ENCODE measurements around the gene APIP.
"Not testable (repeated sequence)": the region's sequence is repeated elsewhere in the genome, so short reads cannot be mapped to it uniquely, and the experiment has no call there.

Gene APIP

DNA sequence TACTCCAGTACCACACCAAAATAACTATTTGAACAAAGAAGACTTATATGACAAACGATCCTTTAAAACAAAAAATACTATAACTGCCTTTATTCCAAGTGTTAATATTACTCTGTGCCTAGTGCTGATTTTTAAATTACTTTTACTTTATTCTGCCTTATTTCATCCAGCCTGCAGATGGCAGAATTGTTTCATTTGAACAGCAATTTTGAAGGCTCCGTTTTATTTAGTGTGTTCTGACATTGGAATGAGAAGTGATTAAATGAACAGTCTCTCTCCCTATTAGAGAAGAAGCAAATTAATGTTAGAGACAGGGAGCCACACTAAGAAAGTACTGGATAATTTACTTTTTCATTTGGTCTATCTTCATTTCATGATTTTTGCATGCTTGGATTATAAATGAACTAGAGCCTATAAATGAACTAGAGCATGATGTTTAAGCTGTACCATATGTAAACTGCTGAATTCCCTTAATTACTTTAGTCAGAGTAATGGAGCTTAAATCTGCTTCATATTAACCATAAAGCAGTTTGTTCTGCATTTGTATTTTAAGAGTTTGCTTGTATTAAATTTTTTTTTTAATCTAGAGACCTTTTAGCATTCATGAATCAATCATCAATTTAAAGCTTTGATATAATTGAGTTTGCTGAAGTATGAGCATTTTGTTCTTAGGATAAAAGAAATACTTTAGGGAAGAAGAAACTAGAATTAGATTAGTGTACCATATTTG lies 10.1 kb upstream of the APIP start:
- no peak for DNase-seq

DNA sequence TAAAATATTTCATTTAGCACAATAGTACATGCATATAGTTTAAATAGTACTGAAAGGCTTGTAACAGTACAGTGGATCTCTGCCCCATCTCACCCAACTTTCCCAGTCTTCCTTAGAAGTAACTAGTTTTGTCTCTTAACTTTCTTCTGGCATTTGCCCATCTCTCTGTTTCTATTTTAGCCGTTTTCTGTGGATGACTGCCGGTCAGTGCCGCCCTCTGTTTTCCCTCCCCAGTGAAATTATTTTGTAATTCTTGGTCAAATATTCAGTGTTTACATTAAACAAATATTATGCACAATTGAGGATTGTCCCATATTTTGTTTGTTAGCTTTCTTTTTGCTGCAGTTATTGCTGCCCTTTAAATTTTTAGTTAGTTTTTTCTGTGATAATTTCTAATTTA lies 8.5 kb upstream of the APIP start:
- DNase-seq, result no peak

DNA sequence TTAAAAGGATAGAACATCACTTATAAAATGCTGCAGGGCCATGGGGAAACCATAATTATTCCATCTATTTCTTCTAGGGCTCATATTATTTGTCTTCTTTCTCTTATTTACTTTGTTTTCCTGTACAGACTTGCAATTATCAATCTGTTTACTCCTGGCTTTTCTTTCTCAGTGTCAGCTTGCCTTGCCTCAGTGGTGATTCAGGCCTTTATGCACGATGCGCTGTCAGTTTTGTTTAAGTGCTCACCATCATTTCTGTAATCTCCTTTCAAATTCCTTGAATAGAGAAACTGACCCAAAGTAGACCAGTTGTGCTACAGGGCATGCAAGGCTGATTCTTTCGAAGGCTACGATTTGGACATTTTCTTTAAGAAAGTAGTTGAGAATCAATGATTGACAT lies 5.0 kb upstream of the APIP start:
- no peak for DNase-seq

DNA sequence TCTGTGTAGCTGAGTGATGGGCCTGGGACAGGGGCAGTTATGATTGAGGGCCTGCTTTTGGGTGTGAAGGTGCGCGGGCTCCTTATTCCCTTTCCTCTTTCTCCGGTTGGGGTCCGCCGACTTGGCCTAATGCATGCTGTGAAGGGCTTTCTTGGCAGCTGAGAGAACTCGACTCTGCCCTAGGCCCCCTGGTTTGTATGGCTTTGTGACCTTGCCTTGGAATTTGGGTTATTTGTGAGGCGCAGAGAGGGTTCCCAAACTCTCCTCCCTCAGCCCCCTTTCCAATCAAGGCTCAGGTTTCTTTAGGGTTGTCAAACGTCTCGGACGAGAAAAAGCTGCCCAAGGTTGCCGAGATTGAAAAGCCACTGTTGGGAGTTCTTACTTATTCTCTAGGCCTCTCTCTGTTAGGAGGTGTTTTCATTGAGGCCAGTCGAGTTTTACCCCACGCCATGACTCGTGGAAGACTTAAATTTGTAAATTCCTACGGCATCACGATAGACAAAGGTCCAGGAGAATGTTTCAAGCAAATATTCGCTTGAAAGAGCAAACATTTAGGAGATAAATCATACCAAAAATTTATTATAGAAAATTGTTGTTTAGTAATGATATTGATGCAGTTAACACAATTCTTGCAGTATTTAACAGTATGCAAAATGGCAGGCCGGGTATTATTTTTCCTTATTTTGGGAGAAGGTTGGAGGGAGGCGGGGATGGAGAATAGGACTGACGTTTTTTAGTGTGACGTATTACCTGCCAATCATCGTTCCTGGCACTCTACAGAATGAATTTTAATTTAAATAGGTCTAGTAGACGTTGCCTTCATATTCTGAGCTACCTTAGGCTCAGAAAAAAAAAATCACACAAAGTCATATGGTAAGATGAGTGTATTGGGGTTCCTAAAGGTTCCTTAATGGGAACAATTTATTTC lies 928 bp upstream of the APIP start:
- no peak for DNase-seq

DNA sequence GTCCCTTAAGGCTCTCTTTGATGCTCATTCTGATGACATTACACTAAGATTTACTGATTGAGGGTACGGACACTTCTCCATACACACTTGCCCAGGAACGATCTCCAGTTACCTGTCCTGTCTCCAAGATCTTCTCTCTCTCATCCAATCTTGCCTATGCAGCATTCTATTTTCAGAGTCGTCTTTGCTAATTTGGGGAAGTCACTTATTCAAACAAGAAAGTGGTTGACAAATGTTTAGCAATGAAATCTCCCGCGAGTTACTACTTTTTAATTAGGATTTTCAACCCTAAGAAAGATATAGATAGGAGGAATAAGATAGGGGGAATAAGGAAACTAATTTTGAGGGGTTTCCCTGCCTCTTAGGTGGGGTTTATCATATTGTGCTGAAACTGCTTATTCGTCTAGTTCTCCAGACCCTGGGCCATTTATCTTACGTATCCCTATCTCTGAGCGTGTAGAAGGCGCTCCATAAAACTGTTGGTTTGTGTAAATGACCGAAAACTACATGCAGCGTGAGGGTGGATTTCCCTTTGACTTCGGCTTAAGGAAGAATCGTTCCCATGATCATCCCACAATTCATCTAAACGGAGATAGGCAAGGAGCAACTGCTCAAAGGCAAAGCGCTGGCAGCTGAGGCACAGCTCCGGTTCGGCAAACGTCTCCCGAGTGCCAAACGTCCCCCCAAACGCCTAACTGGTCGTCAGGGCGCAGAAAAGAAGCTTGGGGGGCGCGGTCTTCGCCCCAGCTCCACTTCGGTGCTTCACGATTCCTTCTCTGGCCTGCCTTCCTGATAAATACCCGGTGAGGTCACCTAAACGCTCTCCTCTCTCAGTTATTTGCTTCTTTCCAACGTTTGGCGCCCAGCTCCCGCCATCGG lies 804 bp downstream of the APIP start:
- DNase-seq, result no peak

DNA sequence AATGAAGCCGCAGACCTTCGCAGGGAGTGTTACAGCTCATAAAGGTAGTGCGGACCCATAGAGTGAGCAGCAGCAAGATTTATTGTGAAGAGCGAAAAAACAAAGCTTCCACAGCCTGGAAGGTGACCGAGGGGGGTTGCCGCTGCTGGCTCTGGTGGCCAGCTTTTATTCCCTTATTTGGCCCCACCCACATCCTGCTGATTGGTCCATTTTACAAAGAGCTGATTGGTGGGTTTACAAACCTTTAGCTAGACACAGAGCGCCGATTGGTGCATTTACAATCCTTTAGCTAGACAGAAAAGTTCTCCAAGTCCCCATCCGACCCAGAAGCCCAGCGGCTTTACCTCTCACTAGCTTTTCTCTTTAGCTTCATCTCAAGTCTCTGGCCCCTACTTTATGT lies 2.6 kb downstream of the APIP start:
- not testable (repeated sequence) for DNase-seq

DNA sequence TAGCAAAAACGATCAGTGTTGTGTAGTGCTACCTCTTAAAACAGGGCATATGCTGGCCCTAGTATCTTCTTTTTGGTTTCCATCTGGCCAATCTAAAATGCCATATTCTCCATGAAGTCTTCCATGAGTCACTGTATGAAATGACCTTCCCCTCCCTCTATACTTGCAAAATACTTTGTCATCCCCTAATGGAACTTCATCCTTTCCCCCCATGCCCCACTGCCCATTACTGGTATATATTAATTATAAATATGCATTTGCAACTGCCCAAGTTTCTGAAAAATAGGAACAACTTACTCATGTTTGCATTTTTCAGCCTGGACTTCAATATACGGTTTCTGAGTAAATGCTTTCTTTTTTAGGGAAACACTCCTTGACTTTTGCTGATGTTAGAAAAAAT lies 4.5 kb downstream of the APIP start:
- no peak for DNase-seq

DNA sequence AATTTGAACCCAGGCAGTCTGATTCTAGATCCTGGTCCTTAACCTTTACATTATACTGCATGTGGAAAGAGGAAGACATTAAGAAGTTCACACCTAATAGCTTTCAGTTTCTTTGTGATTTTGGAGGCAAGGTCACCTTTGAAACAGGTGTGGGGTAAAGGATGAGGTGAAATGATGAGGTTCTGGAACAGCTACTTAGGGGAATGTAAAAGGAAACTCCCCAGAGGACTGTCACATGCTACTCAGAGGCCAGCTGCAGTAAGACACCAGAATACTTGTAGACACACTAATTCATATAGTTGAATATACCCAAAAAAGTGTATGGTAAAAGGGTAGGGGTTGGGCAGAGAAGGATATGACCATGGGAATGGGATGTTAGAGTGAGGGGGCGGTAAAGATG lies 5.4 kb downstream of the APIP start:
- DNase-seq, result no peak

DNA sequence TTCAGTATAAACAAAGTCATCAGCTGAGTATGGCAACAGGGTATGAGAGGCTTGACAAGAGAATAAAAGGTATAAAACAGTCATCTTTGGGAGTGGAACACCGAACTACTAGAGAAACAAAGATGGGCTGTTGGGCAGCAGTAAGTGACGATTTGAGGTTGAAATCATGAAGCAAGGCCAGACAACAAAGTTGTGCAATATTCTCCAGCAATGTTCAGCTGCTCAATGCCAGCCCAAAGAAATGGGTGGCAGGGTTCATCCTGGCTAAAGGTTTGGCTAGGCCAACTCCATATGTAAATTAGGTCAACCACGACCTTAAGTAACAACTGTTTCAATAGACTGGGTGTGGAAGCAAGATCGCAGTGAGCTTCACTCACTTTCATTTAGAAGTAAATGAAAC lies 6.2 kb downstream of the APIP start:
- DNase-seq, result no peak

DNA sequence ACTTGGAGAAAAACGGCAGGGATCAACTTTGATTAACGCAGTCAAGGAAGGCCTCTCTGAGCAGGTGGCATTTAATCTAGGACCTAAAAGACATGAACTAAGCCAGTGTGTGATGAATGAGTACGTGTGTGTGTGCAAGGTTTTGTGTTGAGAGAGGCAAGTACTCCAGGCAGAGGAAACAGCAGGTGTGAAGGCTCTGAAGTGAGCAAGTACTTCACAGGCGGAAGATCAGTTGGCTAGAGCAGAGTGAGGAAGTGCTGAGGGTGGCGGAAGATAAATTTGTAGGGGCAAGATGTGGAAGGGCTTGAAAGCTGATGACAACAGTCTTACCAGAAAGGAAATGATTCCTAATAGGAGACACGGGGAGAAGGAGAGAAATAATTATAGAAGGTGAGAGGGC lies 6.8 kb downstream of the APIP start:
- DNase-seq, result no peak

DNA sequence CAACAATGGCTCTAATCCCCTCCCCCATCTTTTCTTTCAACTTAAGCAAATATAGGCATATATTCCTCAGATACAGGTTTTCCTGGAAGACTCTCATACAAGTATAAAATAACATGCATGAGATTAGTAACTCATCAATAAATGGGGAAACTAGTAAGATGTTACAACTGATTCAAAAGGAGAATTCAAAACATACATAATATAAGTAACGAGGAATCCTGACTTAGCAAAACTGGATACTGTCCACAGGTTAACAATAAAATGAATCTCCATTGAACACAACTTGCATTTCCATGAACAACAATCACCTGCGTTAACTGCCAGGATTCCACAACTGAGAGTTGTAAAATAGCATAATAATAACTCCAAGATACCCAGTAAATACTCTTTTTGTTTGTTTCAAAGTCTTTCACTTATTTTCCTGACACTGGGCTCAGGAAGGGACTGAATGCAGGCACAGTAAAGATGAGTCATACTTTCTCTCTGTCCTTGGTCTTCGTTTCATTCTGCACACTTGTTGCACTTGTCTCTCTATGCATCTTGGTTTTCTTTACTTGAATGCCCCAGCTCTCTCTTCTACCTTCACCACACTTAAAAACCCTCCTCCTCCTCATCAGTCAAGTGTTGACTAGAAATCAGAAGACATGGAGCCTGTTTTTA lies 8.1 kb downstream of the APIP start:
- DNase-seq, result no peak

DNA sequence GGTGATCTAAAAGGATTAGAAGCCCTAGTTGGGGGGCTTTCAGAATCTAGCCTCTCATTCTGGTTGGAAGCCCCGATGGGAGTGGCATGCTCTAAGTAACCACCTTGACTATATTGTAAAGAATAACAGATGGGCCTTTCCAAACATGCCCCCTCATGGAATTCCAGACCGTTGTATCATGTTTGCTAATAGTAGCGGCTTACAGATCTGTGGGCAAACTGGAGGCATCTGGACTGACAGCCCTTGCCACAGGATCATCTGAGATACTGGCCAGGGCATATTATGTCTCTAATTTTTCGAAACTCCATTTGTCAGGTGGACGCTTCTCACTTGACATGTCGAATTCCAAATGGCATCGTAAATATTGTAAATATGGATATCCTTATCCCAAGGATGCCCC lies 10.5 kb downstream of the APIP start:
- DNase-seq, result no peak

DNA sequence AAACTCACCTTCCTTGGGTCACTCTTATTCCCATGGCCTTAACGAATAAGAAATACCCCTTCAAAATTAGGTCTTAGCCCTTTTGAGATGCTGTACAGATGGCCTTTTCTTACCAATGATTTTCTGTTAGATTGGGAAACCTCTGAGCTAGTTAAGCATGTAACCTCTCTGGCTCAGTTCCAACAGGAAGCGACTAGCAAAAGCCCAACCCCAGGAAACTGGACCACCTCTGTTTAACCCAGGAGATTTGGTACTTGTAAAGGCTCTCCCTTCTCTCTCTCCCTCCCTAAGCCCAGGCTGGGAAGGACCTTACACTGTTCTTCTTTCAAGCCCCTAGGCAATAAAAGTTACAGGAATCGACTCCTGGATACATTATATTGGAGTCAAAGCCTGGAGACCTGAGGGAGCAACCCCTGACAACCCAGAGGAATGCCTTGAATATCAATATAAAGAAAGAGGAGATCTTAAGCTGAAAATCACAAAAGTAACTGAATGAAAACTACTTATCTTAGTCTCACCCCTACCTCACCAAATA lies 11.7 kb downstream of the APIP start:
- DNase-seq, result no peak

DNA sequence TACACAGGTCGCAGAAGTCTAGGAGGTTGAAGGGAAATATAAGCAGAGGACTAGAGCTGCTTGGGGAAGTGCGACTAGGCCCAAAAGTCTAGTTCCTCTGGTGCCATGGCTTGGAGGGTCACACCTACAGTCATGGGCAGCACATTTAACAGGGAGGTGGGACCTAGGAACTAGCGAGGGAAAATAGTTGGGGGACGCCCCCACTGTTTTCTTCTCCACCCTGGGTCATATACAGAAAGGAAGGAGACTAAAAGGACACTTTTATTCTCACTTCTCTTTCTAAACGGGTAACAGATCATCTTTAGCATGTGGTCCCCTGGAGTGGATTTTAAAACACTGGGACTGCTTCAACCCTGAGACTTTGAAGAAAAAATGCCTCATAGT lies 16.6 kb downstream of the APIP start:
- DNase-seq, result no peak

DNA sequence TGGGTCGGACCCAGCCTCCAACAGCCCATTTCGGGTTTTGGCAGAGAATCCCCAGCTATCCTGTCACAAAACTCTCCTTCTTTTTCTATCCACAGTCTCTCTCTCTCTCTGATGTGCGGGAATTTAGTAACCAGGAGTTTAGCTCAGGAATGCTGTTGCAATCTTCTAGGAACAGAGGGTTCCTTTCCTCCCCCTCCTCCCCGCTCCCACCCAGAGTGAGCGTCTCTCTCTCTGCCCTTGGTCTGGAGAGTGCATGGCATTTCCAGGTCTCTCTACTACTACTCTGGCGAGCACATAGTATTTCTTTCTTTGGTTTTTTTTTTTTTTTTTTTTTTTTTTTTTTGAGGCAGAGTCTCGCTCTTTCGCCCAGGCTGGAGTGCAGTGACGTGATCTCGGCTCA lies 17.7 kb downstream of the APIP start:
- DNase-seq, result no peak

DNA sequence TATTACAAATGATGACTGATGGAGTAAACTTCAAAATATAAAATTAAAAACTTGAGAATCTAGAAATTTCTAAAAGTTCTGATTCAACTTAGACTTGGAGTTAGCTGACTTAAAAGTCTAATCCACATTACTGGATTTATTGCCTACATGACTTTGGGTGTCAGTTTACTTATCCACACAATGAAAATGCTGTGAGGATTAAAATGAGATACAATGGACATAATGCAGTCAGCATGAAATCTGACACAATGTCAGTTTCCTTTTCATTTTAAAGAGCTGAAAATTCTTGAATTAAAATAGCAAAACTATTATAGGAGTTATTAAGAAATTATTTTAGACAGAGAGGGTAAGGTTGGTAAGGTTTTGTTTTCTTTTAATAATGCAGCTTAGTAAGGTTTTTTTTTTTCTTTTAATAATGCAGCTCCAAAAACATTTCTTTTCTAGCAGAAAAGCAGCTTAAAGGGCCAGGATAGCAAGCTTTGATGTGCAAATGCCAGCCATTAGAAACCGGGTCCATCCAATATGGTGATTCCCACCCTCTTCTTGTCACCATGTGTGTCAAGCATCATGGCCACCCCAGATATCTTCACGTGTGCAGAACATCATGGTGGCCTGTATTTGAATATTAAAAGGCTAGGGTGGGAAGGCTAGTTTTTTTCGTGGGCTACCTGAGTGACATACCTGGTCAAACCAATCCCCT lies 18.9 kb downstream of the APIP start:
- DNase-seq, result no peak

DNA sequence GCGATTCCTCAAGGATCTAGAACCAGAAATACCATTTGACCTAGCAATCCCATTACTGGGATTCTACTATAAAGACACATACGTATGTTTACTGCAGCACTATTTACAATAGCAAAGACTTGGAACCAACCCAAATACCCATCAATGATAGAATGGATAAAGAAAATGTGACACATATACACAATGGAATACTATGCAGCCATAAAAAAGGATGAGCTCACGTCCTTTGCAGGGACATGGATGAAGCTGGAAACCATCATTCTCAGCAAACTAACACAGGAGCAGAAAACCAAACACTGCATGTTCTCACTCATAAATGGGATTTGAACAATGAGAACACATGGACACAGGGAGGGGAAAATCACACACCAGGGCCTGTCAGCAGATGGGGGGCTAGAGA lies 20.0 kb downstream of the APIP start:
- not testable (repeated sequence) for DNase-seq

DNA sequence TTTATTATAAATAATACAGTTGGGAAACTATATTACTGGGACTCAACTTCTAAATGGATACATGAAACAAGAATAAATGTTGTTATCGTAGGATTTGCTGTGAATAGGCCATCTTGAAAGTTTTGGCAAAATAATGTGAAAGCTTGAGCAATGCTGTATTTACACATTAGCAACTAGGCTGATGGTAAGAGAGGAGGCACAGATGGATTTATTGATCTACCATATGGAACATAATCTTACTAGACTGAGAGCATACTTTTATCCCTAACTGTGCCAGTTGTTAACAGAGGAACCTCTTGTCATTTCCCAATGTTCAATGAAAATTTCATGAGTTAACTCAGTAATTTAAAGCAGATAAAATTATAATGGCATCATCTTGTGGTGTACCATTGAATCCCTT lies 22.8 kb downstream of the APIP start:
- no peak for DNase-seq

DNA sequence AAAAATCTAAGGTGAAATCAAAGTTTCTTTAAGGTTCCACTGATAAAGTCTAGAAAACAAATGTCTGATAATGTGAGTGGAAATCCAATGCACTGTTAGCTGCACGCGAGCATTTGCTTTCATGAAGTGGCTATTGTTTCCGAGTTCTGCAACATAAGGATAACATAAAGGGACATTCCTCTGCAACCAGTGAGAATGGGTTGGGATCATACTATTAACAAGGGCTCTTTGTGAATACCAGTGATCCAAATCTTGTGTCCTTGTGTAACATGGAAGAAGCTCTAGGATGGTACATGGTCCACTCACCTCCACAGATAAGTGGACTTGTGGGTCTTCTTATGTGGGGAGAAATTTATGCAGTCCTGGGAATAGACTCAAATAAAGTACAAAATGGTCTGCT lies 24.6 kb downstream of the APIP start:
- DNase-seq, result no peak

DNA sequence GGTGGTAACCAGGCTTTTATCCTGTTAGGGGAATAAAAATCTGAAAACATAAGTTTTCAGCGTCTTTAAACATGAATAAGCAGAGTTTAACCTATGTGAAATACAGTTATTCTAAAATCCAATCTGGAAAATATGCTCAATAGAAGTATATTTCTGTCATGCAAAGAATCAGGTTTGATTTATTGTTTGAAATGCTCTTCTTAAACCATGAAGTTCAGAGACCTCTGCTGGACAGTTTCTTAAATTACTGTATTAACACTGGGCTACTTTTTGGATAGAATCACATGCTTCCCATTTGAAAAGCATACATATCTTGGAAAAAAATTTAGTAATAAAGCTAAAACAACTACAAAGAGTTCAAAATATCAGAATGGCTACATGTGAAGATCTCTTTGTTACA lies 25.4 kb downstream of the APIP start:
- no peak for DNase-seq

DNA sequence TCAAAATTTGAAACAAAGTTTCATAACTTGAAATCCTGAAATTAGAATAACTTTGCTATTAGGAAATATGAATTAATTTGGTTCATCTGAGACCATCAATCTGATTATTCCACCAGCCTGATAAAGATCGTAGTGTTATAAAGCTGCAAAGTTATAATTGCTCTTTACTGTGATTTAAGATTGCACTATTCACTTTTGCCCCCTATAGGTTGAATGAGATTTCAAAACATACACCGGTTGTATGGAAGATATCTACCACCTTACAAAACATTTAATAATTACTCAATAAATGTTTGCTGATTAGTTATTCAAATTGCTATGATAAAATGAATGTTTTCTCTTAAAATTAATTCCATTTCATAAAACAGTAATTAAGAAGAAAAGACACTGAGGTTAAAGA lies 26.1 kb downstream of the APIP start:
- no peak for DNase-seq

DNA sequence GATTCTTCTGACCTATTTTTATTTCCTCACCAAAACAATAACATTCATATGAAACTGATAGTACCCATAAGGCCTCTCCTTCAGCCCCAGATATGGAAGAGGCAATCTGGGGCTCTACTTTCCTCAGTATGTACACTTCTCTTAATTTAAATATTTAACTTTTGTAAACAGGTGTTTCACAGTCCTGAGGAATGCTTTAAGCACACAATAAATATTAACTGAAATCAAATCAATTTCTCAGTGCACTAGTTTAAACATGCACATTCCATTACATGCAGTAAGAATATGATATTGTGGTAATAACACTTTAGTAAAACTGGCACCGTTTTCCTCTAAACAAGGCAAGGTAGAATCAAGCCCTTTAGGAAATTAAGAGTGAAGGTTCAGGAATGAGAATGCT lies 28.9 kb downstream of the APIP start:
- no peak for DNase-seq

Measured in left hindlimb (tissue), 1 donor.